Ectodermal cell (in vitro differentiated cells): ENCODE results near the gene ITSN1.

Experiments used
- H3K27ac ChIP-seq: 2 replicates; pipeline ENCODE4 v1.7.0; 2013; ENCODE audit warnings: mild to moderate bottlenecking, low read depth, low read length; ENCODE audit not compliant: insufficient read depth, poor library complexity, severe bottlenecking
- H3K27me3 ChIP-seq: 2 replicates; pipeline ENCODE4 v1.7.0; 2013; ENCODE audit warnings: mild to moderate bottlenecking, low read length; ENCODE audit not compliant: insufficient read depth, control insufficient read depth, poor library complexity, severe bottlenecking
- H3K36me3 ChIP-seq: one replicate; pipeline ENCODE4 v1.7.0; 2013; ENCODE audit warnings: low read length; ENCODE audit not compliant: control insufficient read depth, insufficient read depth
- H3K4me1 ChIP-seq: one replicate; pipeline ENCODE4 v1.7.0; 2013; ENCODE audit warnings: low read length; ENCODE audit not compliant: control insufficient read depth, insufficient read depth
- H3K4me3 ChIP-seq: 2 replicates; pipeline ENCODE4 v1.7.0; 2013; ENCODE audit warnings: low read depth, low read length, control low read depth; ENCODE audit not compliant: insufficient read depth
- H3K9me3 ChIP-seq: 2 replicates; pipeline ENCODE4 v1.7.0; 2013; ENCODE audit warnings: mild to moderate bottlenecking, low read length, moderate library complexity; ENCODE audit not compliant: control insufficient read depth
- WGBS, 2 experiments: methylation state at CpG; one replicate each; pipeline ENCODE4 v1.1.7; 2013; ENCODE audit warnings: missing lambda C conversion rate in 2 of 2; 5-methylcytosine and 5-hydroxymethylcytosine counted together

The ITSN1 gene

DNA sequence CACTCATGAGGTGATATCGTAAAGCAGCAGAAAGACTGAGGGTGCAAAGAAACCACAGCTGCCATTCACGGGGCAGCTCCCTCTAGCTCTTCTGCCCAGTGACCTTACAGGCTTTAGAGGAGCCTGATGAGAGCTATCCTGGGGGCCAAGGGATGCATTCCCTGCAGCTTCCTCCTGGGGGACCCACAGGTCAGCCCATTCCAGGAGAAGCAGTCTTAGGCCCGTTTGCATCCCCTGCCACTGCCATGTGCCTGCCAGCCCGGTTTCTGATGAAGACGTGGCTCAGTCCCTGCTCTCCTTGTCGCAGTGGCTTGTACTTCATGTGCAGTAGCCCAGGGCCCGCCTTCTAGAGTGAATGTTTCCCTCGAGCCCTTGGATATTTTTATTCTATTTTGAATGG is 250.6 kb downstream of the ITSN1 start:
- Histone ChIP-seq H3K4me3 (no peak overlapping the region), H3K4me1 (peaks cover 12% of the 10 kb centered on the region)
- WGBS, 2 experiments = 66% methylated on average over 8 of the region's 8 CpGs

DNA sequence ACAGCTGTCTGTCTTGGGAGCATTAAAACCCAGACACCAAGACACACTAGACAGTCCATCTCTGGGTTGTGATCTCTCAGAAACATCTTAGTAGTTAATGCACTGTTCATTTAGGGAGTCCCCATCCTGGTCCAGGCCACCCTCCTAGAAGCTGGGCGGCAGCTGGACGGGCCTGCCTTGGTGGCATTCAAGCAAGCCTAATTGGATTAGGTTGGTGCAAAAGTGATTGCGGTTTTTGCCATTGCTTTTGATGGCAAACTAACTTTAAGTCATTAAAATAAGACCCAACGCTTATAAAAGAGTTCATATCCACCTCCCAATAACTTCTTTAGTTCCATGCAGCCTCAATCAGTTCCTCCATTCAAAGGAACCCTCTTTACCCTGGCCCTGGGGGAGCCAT is 251.6 kb downstream of the ITSN1 start:
- H3K27ac ChIP-seq = no peak overlapping the region
- no peak overlapping the region for H3K4me3 ChIP-seq
- H3K36me3 ChIP-seq = no peaks in the 10 kb centered on the region
- no peaks in the 10 kb centered on the region for H3K27me3 ChIP-seq
- H3K4me1 ChIP-seq = peaks cover 21% of the 10 kb centered on the region
- H3K9me3 ChIP-seq = no peaks in the 10 kb centered on the region
- 87 to 89% methylated on average over 4 of the region's 4 CpGs for WGBS, 2 experiments

More for the DNA sequence above, 250.6 kb downstream of the ITSN1 start:
- Histone ChIP-seq H3K36me3 (no peaks in the 10 kb centered on the region), H3K9me3 (no peaks in the 10 kb centered on the region), H3K27ac (no peak overlapping the region), H3K27me3 (no peaks in the 10 kb centered on the region)

DNA sequence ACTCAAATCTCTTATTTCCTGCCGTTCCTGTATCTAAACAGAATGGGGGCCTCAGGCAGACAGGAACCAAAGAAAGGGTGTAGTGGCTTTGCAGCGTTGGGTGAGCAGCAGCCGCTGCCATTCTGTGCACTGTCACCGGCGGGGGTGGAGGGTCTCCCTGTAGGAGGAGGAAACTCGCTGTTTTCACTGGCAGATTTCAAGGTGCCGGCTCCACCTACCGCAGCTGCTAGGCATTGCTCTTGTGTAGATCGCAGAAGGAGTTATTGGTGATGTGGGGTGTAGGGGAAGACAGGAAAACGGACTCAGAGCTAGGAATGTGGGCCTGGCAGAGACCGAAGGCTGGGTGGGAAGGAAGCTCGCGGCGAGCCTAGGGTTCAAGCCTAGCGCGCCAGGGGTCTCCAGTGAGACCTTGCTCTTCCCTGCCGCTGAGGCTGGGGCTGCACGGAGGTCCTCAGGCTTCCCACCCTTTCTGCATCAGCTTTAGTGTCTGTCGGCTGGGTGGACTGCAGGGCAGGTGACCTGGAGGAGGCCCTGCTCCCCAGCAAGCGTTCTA is 252.5 kb downstream of the ITSN1 start:
- no peak overlapping the region for H3K27ac ChIP-seq
- H3K27me3 ChIP-seq = no peaks in the 10 kb centered on the region
- 14 to 17% methylated on average over 20 of the region's 20 CpGs for WGBS, 2 experiments

DNA sequence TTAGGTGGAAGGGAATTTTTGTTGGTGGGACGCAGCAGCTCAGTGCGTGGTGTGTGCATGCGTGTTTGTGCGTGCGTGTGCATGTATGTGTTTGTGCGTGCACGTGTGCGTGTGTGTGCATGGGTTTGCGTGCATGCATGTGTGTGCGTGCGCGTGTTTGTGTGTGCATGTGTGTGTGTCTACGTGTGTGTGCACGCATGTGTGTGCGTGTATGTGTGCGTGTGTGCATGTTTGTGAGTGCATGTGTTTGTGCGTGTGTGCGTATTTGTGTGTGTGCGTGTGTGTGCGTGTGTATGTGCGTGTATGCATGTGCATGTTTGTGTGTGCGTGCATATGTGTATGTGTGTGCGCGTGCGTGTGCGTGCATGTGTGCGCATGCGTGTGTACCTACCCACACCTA is 253.1 kb downstream of the ITSN1 start:
- no peaks in the 10 kb centered on the region for H3K27me3 ChIP-seq
- peaks cover 22% of the 10 kb centered on the region for H3K4me1 ChIP-seq
- no peaks in the 10 kb centered on the region for H3K36me3 ChIP-seq
- H3K9me3 ChIP-seq = no peaks in the 10 kb centered on the region
- H3K4me3 ChIP-seq = no peak overlapping the region
- no peak overlapping the region for H3K27ac ChIP-seq
- WGBS, 2 experiments = 77 to 81% methylated on average over 28 of the region's 28 CpGs

More for the DNA sequence above, 252.5 kb downstream of the ITSN1 start:
- H3K4me1 ChIP-seq = peaks cover 22% of the 10 kb centered on the region
- H3K4me3 ChIP-seq = no peak overlapping the region
- no peaks in the 10 kb centered on the region for H3K9me3 ChIP-seq
- H3K36me3 ChIP-seq = no peaks in the 10 kb centered on the region

DNA sequence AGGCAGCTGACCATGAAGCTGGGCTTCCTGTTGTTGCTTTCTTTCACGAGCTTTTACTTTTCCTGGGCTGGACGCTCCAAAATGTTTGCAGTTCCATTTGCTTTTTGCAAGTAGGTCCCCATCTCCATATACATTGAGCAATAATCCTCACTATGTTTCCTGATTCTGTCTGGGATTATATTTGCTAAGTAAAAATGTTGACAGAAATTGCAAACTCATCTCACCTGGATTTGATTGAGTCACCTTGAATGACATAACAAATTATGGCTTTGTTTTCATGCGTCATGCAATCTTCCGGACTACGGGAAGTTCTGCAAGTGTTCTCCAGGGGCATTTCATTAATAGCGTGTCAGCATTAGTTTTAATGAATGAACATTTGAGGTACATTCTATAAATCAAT is 254.4 kb downstream of the ITSN1 start:
- Histone ChIP-seq H3K9me3 (no peaks in the 10 kb centered on the region), H3K4me1 (peaks cover 22% of the 10 kb centered on the region), H3K27ac (no peak overlapping the region), H3K27me3 (no peaks in the 10 kb centered on the region), H3K36me3 (no peaks in the 10 kb centered on the region), H3K4me3 (no peak overlapping the region)
- 91 to 97% methylated on average over 5 of the region's 6 CpGs for whole genome bisulfite sequencing, 2 experiments

DNA sequence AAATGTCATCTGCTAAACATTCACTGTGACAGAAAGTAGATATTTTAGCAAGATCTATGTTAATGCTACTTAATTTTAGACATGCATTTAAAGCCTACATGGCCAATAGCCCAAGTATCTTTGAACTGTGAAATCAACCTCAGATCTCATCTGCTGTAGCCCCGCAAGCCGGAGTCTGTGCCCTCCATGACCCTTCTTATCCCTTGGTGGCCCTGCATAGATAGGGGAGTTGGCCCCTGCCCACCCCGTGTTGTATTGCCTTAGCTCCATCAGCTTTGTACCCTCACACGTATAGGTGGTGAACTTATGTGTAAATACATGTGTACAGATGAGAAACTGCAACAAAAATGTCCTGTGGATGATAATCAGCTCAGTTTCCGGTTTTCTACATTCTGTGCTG is 254.8 kb downstream of the ITSN1 start:
- Histone ChIP-seq H3K36me3 (no peaks in the 10 kb centered on the region), H3K9me3 (no peaks in the 10 kb centered on the region), H3K4me1 (peaks cover 21% of the 10 kb centered on the region), H3K4me3 (no peak overlapping the region), H3K27ac (no peak overlapping the region), H3K27me3 (no peaks in the 10 kb centered on the region)
- 94 to 98% methylated on average over 5 of the region's 5 CpGs for WGBS, 2 experiments

DNA sequence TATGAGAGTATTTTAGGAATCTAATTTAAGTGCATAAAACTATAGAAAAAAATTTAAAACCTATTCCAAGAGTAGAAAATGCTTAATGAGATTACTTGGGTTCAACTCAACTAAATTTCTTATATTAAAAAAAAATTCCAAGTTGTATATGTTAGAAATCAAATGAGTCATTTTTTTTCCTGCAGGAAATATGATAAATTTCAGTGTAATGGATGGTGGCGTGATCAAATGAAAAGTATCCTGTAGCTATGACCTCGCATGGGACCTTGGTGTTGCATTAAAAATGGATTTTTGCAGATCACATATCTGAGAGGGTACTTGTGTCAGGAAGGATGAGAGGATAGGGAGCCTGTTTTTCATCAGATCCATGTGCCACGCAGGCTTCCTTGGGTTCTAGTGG is 255.4 kb downstream of the ITSN1 start:
- no peak overlapping the region for H3K4me3 ChIP-seq
- 91 to 97% methylated on average over 3 of the region's 3 CpGs for WGBS, 2 experiments
- no peak overlapping the region for H3K27ac ChIP-seq
- no peaks in the 10 kb centered on the region for H3K9me3 ChIP-seq
- peaks cover 15% of the 10 kb centered on the region for H3K4me1 ChIP-seq
- no peaks in the 10 kb centered on the region for H3K36me3 ChIP-seq
- H3K27me3 ChIP-seq = no peaks in the 10 kb centered on the region

DNA sequence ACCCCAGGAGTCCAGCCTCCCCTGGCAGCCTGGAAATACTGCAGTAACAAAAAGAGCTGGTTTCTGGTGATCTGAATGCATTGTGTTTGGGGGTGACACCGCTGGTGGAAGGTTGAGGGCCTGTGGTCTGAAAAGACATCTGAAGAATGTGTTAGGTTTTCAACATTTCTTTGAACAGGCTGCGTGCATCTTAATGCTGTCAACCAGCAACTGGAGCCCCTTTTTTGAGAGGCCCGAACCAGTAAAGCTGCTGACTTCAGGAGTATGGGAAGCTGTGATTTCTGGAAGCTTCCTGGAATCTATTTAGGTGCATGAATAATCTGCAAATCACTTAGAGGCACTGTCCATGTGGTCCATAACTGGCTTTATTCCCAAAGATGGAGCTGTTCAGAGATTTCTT is 256.3 kb downstream of the ITSN1 start:
- 87 to 88% methylated on average over 3 of the region's 3 CpGs for WGBS, 2 experiments
- Histone ChIP-seq H3K4me1 (peaks cover 13% of the 10 kb centered on the region), H3K27me3 (no peaks in the 10 kb centered on the region), H3K27ac (no peak overlapping the region), H3K36me3 (no peaks in the 10 kb centered on the region), H3K4me3 (no peak overlapping the region), H3K9me3 (no peaks in the 10 kb centered on the region)

DNA sequence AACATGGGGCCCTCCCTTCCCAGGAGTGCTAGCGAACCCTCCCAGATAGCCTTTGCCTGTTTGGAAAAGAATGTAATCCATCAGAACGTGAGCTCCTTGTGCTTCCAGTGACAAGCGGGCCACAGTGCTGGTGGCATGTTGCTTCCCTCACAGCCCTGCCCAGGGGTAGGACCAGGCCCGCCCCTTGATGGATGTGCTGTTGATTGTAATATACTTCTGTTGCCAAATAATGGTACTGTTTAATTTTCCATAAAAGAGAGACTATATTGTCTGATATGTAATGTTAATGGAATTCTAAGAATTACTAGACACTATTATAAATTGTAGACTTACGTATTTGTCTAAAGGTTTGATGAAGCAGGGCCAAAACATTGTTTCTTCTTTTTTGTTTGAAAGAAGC is 256.9 kb downstream of the ITSN1 start:
- 88 to 92% methylated on average over 5 of the region's 5 CpGs for WGBS, 2 experiments
- H3K27ac ChIP-seq = no peak overlapping the region
- H3K4me1 ChIP-seq = peaks cover 10% of the 10 kb centered on the region
- H3K36me3 ChIP-seq = peaks cover 5% of the 10 kb centered on the region
- H3K27me3 ChIP-seq = no peaks in the 10 kb centered on the region
- no peak overlapping the region for H3K4me3 ChIP-seq
- no peaks in the 10 kb centered on the region for H3K9me3 ChIP-seq

DNA sequence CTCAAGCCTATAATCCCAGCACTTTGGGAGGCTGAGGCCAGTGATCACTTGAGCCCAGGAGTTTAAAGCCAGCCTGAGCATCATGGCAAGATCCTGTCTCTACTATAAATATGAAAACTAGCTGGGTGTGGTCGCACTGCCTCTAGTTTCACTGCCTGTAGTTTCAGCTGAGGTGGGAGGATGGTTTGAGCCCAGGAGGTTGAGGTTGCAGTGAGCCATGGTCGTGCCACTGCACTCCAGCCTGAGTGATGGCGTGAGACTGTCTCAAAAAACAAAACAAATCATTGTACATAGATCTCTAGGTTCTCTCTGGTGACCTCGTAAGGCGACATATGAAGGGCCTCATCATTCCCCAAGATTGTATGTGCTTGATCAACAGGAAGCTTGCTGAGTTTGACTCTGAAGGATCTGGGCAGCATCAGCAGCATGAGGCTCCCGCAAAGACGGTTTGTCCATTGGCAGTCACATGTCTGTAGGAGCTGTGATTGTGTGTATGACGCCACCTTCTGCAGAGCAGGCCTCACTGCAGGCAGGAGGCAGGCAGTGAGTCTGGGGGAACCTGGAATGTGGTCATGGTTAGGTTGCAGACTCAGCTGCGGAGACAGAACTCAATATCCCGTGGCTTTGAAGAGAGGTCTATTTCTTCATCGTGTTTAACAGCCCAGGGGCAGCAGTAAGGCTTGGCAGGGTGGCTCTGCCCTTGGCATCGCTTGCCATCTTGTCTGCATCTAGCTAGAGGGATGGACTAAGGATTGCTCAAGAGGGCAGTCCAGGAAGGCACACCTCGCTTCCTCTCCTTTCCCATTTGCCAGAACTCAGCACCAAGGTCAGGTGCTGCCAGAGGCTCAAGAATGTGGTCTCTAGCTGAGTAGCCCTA is 259.3 kb downstream of the ITSN1 start:
- Histone ChIP-seq H3K9me3 (no peaks in the 10 kb centered on the region), H3K27ac (no peak overlapping the region), H3K36me3 (peaks cover 24% of the 10 kb centered on the region), H3K4me1 (peaks cover 10% of the 10 kb centered on the region), H3K27me3 (no peaks in the 10 kb centered on the region), H3K4me3 (no peak overlapping the region)
- WGBS, 2 experiments = 81 to 82% methylated on average over 13 of the region's 13 CpGs
